Endothelial cell of umbilical vein (primary cell): ENCODE measurements around the gene ZFYVE28. TPM values are rescaled to one million over a fixed set of nuclear protein-coding genes. Genes with fewer than 3 reads are reported as not detected.

ENCODE experiments used
- BruUV-seq: library from RNA; stranded (reverse); fragments of 400-500 nt; replicated peaks from 2 replicates; lab custom pipeline; 2021; lab: Mats Ljungman, UMichigan
- CTCF ChIA-PET: fragments of 300-600, 350-600 bp; sonication (Branson Sonifier 250); formaldehyde crosslinking; loops from one replicate; lab custom pipeline; 2021; ENCODE audit warnings: antibody characterized with exemption, inconsistent platforms; lab: Charles Lee
- POLR2A ChIA-PET: fragments of 300-600, 350-600 bp; sonication (Branson Sonifier 250); formaldehyde crosslinking; loops from one replicate; lab custom pipeline; 2021; ENCODE audit warnings: antibody characterized with exemption, inconsistent platforms; lab: Charles Lee
- DNase-seq: peaks from one replicate; pipeline ENCODE4 v3.0.0-alpha.2; 2011; ENCODE audit warnings: low read depth, low spot score
- FAIRE-seq: peaks from 2 replicates; lab custom pipeline; 2011; peaks lifted over from hg19 to GRCh38; lab: Jason Lieb, UNC
- H2AFZ ChIP-seq: 2 replicates; pipeline ENCODE4 v1.6.0; 2012; ENCODE audit warnings: low read depth, low read length, control low read depth, inconsistent platforms
- H3K27ac ChIP-seq: 2 replicates; pipeline ENCODE4 v1.5.1; 2011; ENCODE audit warnings: low read depth, mild to moderate bottlenecking, control low read depth, low read length, moderate library complexity; ENCODE audit not compliant: insufficient read depth
- H3K27me3 ChIP-seq, 2 experiments: 2 replicates each; pipeline versions ENCODE4 v1.6.0 to v1.6.1; 2011; ENCODE audit warnings: low read length in 2 of 2, mixed read lengths in 1 of 2; ENCODE audit not compliant: control insufficient read depth in 2 of 2, insufficient read depth in 2 of 2
- H3K36me3 ChIP-seq, 2 experiments: 2 replicates in 1 of 2; 3 replicates in 1 of 2; pipeline ENCODE4 v1.5.1; 2011; ENCODE audit warnings: low read length in 2 of 2, mild to moderate bottlenecking in 1 of 2, moderate library complexity in 1 of 2; ENCODE audit not compliant: control insufficient read depth in 2 of 2, insufficient read depth in 2 of 2; ENCODE audit errors: extremely low read depth in 1 of 2
- H3K4me1 ChIP-seq: 3 replicates; pipeline ENCODE4 v1.5.1; 2011; ENCODE audit warnings: mild to moderate bottlenecking, low read length; ENCODE audit not compliant: control insufficient read depth, insufficient read depth; ENCODE audit errors: extremely low read depth
- H3K4me2 ChIP-seq: 2 replicates; pipeline ENCODE4 v1.6.1; 2011; ENCODE audit warnings: low read length, control low read depth, mixed read lengths; ENCODE audit not compliant: insufficient read depth
- H3K4me3 ChIP-seq, 3 experiments: fragments of 200-600 bp in 1 of 3; sonication (generic), shearing (Covaris generic) in 1 of 3; replicated peaks in 1 of 3; 2 replicates each; pipeline ENCODE4 v1.5.1; 2011 to 2016; ENCODE audit warnings: control low read depth in 3 of 3, low read length in 3 of 3, mild to moderate bottlenecking in 2 of 3, inconsistent platforms in 1 of 3, low read depth in 1 of 3, moderate library complexity in 1 of 3; ENCODE audit not compliant: insufficient read depth in 1 of 3
- H3K79me2 ChIP-seq: 2 replicates; pipeline ENCODE4 v1.6.0; 2012; ENCODE audit warnings: low read length, inconsistent platforms; ENCODE audit not compliant: control insufficient read depth, insufficient read depth
- H3K9ac ChIP-seq: replicated peaks from 2 replicates; pipeline ENCODE3; 2011; ENCODE audit warnings: low read length, control low read depth; ENCODE audit not compliant: insufficient read depth; ENCODE audit errors: extremely low read depth
- H3K9me1 ChIP-seq: replicated peaks from 3 replicates; pipeline ENCODE4 v1.6.0; 2011; ENCODE audit warnings: mild to moderate bottlenecking, low read length; ENCODE audit not compliant: control insufficient read depth, insufficient read depth; ENCODE audit errors: extremely low read depth
- H3K9me3 ChIP-seq: replicated peaks from 2 replicates; pipeline ENCODE4 v1.5.1; 2012; ENCODE audit warnings: low read length, inconsistent platforms; ENCODE audit not compliant: control insufficient read depth, insufficient read depth
- H4K20me1 ChIP-seq: replicated peaks from 2 replicates; pipeline ENCODE3; 2011; ENCODE audit warnings: mild to moderate bottlenecking, low read length; ENCODE audit not compliant: control insufficient read depth, insufficient read depth; ENCODE audit errors: extremely low read depth
- CTCF ChIP-seq, 2 donors: IDR thresholded peaks; 1 replicate in 1 of 2; 2 replicates in 1 of 2; pipeline ENCODE4 v1.5.1; 2011; ENCODE audit warnings: low read length in 2 of 2, mild to moderate bottlenecking in 2 of 2, moderate library complexity in 2 of 2, control low read depth in 1 of 2, inconsistent platforms in 1 of 2, low read depth in 1 of 2; ENCODE audit not compliant: insufficient read depth in 1 of 2; ENCODE audit errors: extremely low read depth in 1 of 2
- EZH2 ChIP-seq: IDR thresholded peaks from 2 replicates; pipeline ENCODE4 v1.6.1; 2012; ENCODE audit warnings: borderline replicate concordance, low read depth, mild to moderate bottlenecking, moderate library complexity, low read length, inconsistent platforms; ENCODE audit not compliant: severe bottlenecking
- FOS ChIP-seq: IDR thresholded peaks from 2 replicates; pipeline ENCODE4 v1.6.1; 2011; ENCODE audit warnings: mild to moderate bottlenecking, low read length, moderate library complexity, borderline replicate concordance; ENCODE audit not compliant: insufficient read depth
- GATA2 ChIP-seq: IDR thresholded peaks from 2 replicates; pipeline ENCODE4 v1.7.0; 2011; ENCODE audit warnings: low read depth, mild to moderate bottlenecking, moderate library complexity, mixed read lengths, low read length; ENCODE audit not compliant: insufficient read length, insufficient read depth
- JUN ChIP-seq: IDR thresholded peaks from 2 replicates; pipeline ENCODE4 v1.6.1; 2011; ENCODE audit warnings: borderline replicate concordance, low read depth; ENCODE audit not compliant: insufficient read length, insufficient read depth
- MYC ChIP-seq: IDR thresholded peaks from one replicate; pipeline ENCODE4 v1.6.1; 2011; ENCODE audit warnings: mild to moderate bottlenecking, low read depth, low read length
- POLR2A ChIP-seq: IDR thresholded peaks from 2 replicates; pipeline ENCODE4 v1.6.1; 2012; ENCODE audit warnings: low read depth, mild to moderate bottlenecking, control low read depth, low read length
- POLR2AphosphoS5 ChIP-seq: IDR thresholded peaks from 2 replicates; pipeline ENCODE4 v1.6.1; 2012; ENCODE audit warnings: low read depth, mild to moderate bottlenecking, control low read depth, low read length, moderate library complexity; ENCODE audit not compliant: insufficient read depth
- dilution Hi-C: fragments of 300-500 bp; cut with MboI; formaldehyde crosslinking; loops from one replicate; pipeline ENCODE4 v1.15.0; 2019; ENCODE audit warnings: low sequenced_read_pairs; ENCODE audit not compliant: extremely low pct_ligation_motif_present
- intact Hi-C: fragments of 100-400 bp; cut with micrococcal nuclease; formaldehyde crosslinking; loops from one replicate; pipeline ENCODE4 v1.10.0; 2022
- polyA plus RNA-seq, 4 experiments: library from polyadenylated mRNA; depleted of rRNA in 3 of 4; stranded (reverse) in 3 of 4; unstranded in 1 of 4; fragments of >200 nt; gene quantifications; 2 replicates each; pipeline versions ENCODE4 v1.2.1 to v1.2.3, GENCODE V29; 2011 to 2012; ENCODE audit warnings: missing spikeins in 1 of 4
- total RNA-seq: library from RNA; stranded (reverse); gene quantifications from 2 replicates; pipeline ENCODE4 v1.2.3, GENCODE V29; 2021
- TF ChIP-seq, protein P1 (sequence below): IDR thresholded peaks from 2 replicates; pipeline ENCODE4 v1.6.1; 2011; ENCODE audit not compliant: insufficient read depth, insufficient read length

ZFYVE28 gene
- total and polyA plus RNA-seq, 2 donors (not counting 3 experiments of a cell fraction or from before 2014, with no cell fraction given), result 5.8 to 7.1 TPM

DNA sequence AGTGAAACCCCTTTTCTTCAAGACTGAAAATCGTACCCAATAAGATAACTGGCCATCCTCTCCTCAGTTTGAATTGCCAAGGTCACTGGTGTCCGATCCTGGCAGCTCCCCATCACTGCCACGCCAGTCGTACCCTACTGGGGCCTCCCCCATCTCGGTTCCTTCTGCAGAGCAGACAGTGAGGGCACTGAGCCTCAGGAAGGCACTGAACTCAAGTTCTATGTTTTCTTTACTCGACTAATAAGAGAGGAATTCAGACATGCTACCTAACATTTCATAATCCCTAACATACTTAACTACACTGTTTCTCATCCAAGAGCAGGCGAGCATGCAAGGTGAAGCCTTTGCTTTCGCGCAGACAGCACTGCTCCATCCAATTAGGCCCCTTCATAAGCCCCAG, 23.4 kb downstream of the ZFYVE28 start:
- no peak overlapping the region for H3K4me2 ChIP-seq
- H3K36me3 ChIP-seq, result no peaks in the 10 kb centered on the region
- H3K4me3 ChIP-seq, result no peak overlapping the region
- FAIRE-seq, result no peak
- CTCF ChIA-PET, result no interaction called here
- H2AFZ ChIP-seq, result no peak overlapping the region
- H3K27ac ChIP-seq, result no peak overlapping the region
- H4K20me1 ChIP-seq, result no peaks in the 10 kb centered on the region
- no peaks in the 10 kb centered on the region for H3K9me3 ChIP-seq
- BruUV-seq, result no TSS peak
- TF ChIP-seq POLR2A (no peak), GATA2 (no peak), FOS (no peak), CTCF (IDR thresholded peaks at IDR 0.05; ENCODE audit: extremely low read depth in 1 of 2, insufficient read depth in 1 of 2, low read depth in 1 of 2, low read length in 2 of 2) (no peak), JUN (no peak), POLR2AphosphoS5 (no peak), MYC (no peak), EZH2 (no peak)
- TF ChIP-seq, protein P1, sequence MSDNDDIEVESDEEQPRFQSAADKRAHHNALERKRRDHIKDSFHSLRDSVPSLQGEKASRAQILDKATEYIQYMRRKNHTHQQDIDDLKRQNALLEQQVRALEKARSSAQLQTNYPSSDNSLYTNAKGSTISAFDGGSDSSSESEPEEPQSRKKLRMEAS, result no peak
- no peak overlapping the region for H3K9ac ChIP-seq
- no peaks in the 10 kb centered on the region for H3K27me3 ChIP-seq
- H3K4me1 ChIP-seq, result peaks cover 3% of the 10 kb centered on the region
- no peak for DNase-seq
- dilution Hi-C loops (no loop called here), intact Hi-C loops (no loop called here)
- peaks cover 2% of the 10 kb centered on the region for H3K79me2 ChIP-seq
- no peaks in the 10 kb centered on the region for H3K9me1 ChIP-seq
- POLR2A ChIA-PET, result interaction anchor here (0.6 kb wide), 1 partner anchor 452 kb away, joined by 7 read pairs; no protein-coding TSS in a partner anchor
